ENCODE measurements around the gene TUBB2B. TPM values are rescaled to one million over a fixed set of nuclear protein-coding genes. Genes with fewer than 3 reads are reported as not detected.

TUBB2B gene
- total RNA-seq, 4 donors from 2014 or later: 9.2 to 19.3 (median 13.2) TPM

DNA sequence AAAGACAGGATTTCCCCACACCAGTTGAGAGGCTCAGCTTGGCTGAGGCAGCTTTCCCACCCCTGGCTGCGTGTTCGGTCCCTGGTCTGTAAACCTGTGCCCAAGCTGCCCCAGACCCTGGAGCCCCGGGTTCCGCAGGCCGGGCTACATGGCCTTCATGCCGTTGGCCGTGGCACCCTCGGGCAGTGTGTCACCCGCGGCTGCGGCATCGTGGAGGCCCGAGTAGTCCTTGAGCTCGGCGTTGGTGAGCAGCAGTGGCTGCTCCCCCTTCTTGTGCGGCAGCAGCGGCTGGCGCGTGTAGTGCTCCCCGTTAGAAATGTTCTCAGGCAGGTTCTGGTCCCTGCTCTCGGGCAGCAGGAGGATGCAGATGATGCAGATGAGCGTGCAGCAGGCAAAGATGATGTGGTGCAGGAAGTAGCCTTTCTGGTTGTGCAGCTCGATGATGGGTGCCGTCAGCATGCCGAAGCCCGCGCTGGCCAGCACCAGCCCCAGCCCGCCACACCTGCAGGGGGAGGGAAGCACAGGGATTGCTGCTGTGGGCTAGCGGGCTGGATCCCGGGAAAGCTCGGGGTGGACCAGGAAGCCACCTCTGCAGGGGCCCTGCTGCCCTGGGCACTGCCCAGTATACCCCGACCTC is 45.6 kb upstream of the TUBB2B start:
- Histone ChIP-seq H3K36me3 (peaks cover 61% of the 10 kb centered on the region), H3K27me3 (no peaks in the 10 kb centered on the region), H3K27ac (no peak overlapping the region), H3K9me3 (no peaks in the 10 kb centered on the region), H3K4me3 (no peak overlapping the region), H3K4me1 (peaks cover 8% of the 10 kb centered on the region)
- no peak for DNase-seq (ENCODE audit: low spot score in 2 of 2)
- TF ChIP-seq, protein P1, sequence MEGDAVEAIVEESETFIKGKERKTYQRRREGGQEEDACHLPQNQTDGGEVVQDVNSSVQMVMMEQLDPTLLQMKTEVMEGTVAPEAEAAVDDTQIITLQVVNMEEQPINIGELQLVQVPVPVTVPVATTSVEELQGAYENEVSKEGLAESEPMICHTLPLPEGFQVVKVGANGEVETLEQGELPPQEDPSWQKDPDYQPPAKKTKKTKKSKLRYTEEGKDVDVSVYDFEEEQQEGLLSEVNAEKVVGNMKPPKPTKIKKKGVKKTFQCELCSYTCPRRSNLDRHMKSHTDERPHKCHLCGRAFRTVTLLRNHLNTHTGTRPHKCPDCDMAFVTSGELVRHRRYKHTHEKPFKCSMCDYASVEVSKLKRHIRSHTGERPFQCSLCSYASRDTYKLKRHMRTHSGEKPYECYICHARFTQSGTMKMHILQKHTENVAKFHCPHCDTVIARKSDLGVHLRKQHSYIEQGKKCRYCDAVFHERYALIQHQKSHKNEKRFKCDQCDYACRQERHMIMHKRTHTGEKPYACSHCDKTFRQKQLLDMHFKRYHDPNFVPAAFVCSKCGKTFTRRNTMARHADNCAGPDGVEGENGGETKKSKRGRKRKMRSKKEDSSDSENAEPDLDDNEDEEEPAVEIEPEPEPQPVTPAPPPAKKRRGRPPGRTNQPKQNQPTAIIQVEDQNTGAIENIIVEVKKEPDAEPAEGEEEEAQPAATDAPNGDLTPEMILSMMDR (IDR thresholded peaks at IDR 0.05): no peak
- TF ChIP-seq POLR2A (IDR thresholded peaks at IDR 0.05) (no peak), POLR2AphosphoS5 (IDR thresholded peaks at IDR 0.05) (no peak), EP300 (IDR thresholded peaks at IDR 0.05) (no peak)
- WGBS: 87% methylated on average over 12 of the region's 32 CpGs

DNA sequence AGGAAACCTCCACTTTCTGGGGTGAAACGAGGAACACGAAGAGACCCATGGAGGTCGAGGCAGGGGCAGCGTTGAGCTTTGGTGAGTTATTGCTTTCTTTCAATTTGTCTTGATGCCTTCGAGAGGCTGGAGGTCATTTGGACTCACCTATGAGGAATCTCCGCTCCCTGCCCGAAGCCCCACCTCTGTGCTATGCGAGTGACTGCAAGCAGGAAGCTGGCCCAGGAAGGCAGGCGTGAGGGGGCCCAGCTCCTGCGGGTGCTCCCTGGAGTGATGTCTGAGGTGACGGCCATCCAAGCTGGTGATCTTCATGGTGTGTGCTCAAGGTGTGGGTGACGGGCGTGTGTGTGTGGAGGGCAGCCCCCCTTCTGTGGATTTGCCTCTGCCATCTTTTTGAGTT is 44.3 kb upstream of the TUBB2B start:
- peaks cover 64% of the 10 kb centered on the region for H3K36me3 ChIP-seq
- no peaks in the 10 kb centered on the region for H3K27me3 ChIP-seq
- no peak overlapping the region for H3K4me3 ChIP-seq
- TF ChIP-seq EP300 (IDR thresholded peaks at IDR 0.05): no peak
- TF ChIP-seq POLR2A (IDR thresholded peaks at IDR 0.05): no peak
- TF ChIP-seq, protein P1 (IDR thresholded peaks at IDR 0.05): no peak
- no peak for TF ChIP-seq POLR2AphosphoS5 (IDR thresholded peaks at IDR 0.05)
- H3K9me3 ChIP-seq: no peaks in the 10 kb centered on the region
- no peak for DNase-seq (ENCODE audit: low spot score in 2 of 2)
- H3K4me1 ChIP-seq: peaks cover 5% of the 10 kb centered on the region
- WGBS: 80% methylated on average over 12 of the region's 13 CpGs
- no peak overlapping the region for H3K27ac ChIP-seq

DNA sequence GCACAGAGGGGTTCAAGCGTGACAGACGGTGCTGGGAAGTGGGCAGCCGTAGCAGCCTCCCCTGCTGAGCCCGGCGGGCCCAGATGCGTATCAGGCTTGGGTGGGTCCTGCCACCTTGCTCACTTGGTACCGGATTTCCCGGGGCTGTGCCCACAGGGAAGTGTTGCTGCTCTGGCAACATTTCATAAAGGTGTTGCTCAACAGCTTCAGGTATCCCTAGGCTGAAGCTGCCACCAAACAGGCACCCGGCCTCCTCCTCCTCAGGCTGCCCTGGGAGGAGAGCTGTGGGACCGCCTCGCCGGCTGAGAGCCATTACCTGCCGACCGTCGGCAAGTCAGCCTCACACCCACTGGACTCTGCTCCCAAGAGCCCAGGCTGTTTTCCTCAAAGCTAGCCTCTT is 42.8 kb upstream of the TUBB2B start:
- H3K4me1 ChIP-seq: peaks cover 3% of the 10 kb centered on the region
- no peak for DNase-seq (ENCODE audit: low spot score in 2 of 2)
- no peak for TF ChIP-seq POLR2AphosphoS5 (IDR thresholded peaks at IDR 0.05)
- no peak for TF ChIP-seq EP300 (IDR thresholded peaks at IDR 0.05)
- TF ChIP-seq, protein P1 (IDR thresholded peaks at IDR 0.05): no peak
- TF ChIP-seq POLR2A (IDR thresholded peaks at IDR 0.05): no peak
- peaks cover 64% of the 10 kb centered on the region for H3K36me3 ChIP-seq
- no peak overlapping the region for H3K4me3 ChIP-seq
- 77% methylated on average over 14 of the region's 15 CpGs for WGBS
- H3K27me3 ChIP-seq: no peaks in the 10 kb centered on the region
- no peak overlapping the region for H3K27ac ChIP-seq
- H3K9me3 ChIP-seq: no peaks in the 10 kb centered on the region

DNA sequence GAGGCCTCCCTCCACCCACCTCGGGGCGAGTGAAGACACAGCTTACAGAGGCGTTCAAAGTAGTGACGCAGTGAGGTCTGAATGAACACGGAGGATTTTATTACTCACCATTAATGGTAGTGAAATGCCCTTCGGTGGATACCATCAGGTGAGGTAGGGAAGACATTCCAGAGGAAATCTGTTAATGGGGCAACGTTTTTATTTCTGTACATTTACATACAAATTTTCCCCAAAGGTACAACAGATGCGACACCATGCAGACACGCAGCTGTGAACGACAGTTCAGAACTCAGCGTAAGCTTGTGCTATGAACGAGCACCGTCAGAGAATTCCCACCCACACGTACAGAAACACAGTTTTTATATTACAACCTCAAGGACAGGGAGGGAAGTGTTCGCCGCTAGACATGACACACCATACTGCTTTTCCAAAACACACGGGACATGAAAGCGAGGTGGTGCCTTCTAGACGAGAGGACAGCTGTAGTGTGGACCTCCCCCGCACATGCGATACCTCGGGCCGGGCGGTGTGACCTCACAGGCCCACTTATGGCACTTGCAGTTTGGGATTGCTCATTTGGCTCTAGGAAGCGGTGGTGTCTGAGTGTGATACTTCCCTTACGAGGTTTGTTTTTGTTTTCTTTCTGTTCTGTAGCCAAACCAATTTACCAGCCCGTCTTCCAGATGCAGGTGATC is 42.0 kb upstream of the TUBB2B start:
- no peak overlapping the region for H3K27ac ChIP-seq
- peaks cover 4% of the 10 kb centered on the region for H3K4me1 ChIP-seq
- no peaks in the 10 kb centered on the region for H3K27me3 ChIP-seq
- 81% methylated on average over 27 of the region's 27 CpGs for WGBS
- H3K36me3 ChIP-seq: peaks cover 64% of the 10 kb centered on the region
- H3K9me3 ChIP-seq: no peaks in the 10 kb centered on the region
- no peak for DNase-seq (ENCODE audit: low spot score in 2 of 2)
- TF ChIP-seq POLR2AphosphoS5 (IDR thresholded peaks at IDR 0.05) (no peak), EP300 (IDR thresholded peaks at IDR 0.05) (no peak), POLR2A (IDR thresholded peaks at IDR 0.05) (no peak)
- TF ChIP-seq, protein P1 (IDR thresholded peaks at IDR 0.05): no peak
- no peak overlapping the region for H3K4me3 ChIP-seq

DNA sequence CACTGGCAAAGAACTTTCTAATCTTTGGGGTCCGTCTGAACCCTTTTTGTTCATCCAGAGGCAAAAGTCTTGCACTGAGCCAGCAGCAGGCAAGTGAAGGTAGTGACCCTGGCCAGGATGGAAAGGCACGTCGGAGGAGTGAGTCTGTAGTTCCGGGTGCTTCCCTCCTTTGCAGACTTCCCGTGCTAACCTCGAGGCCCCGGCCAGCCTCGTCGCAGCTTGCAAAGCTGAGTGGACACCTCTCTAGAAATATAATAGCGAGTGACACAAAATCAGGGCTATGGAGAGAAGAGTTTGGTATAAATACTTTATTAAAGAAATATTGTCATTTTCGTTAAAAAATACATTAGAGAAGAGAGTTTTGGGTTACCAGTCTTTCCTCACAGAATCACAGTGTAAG is 41.2 kb upstream of the TUBB2B start:
- WGBS: 82% methylated on average over 11 of the region's 11 CpGs
- TF ChIP-seq POLR2AphosphoS5 (IDR thresholded peaks at IDR 0.05): no peak
- peaks cover 65% of the 10 kb centered on the region for H3K36me3 ChIP-seq
- no peaks in the 10 kb centered on the region for H3K27me3 ChIP-seq
- no peak overlapping the region for H3K27ac ChIP-seq
- H3K4me3 ChIP-seq: no peak overlapping the region
- H3K4me1 ChIP-seq: peaks cover 7% of the 10 kb centered on the region
- DNase-seq (ENCODE audit: low spot score in 2 of 2): no peak
- no peaks in the 10 kb centered on the region for H3K9me3 ChIP-seq

All from suprapubic skin (tissue), 4 donors.